ENCODE measurements around the gene MYLK2. TPM values are rescaled to one million over a fixed set of nuclear protein-coding genes. Genes with fewer than 3 reads are reported as not detected.

Gene MYLK2
- total RNA-seq, 1 experiment from 2014 or later = 0.74 TPM

DNA sequence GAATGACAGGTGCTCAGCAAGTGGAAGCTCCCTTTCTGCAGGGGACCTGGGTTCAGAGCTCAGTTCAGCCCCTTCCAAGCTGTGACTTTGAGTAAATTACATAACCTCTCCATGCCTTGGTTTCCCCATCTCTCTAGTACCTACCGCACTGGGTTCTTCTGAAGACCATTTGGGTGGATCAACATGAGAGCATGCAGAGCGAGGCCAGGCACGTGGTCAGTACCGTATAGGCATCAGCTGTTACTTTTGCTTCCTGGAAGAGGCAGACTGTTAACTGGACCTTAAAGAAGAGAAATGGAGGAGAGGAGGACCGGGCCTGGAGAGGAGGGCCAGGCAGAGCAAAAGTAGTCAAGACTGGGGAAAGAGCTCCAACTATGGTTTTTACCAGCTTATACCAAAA lies 1.7 kb upstream of the MYLK2 start:
- Histone ChIP-seq H2BK12ac (ENCODE audit: insufficient read length, low read depth, low read length) (no peak overlapping the region), H4K91ac (ENCODE audit: insufficient read length, low read depth, low read length) (no peak overlapping the region), H3T11ph (ENCODE audit: low read length) (no peak overlapping the region), H3K79me2 (ENCODE audit: insufficient read depth, low read length) (no peaks in the 10 kb centered on the region), H3K23ac (ENCODE audit: insufficient read length, low read depth, low read length) (no peak overlapping the region), H3K4me2 (ENCODE audit: insufficient read depth, insufficient read length, low read length) (no peak overlapping the region), H2AK5ac (ENCODE audit: insufficient read length, low read length) (no peak overlapping the region), H2BK20ac (ENCODE audit: low read depth, low read length, poor library complexity, severe bottlenecking) (no peak overlapping the region), H3K9me3 (ENCODE audit: control insufficient read depth, low read depth, low read length) (no peaks in the 10 kb centered on the region), H2AFZ (ENCODE audit: low read length) (no peak overlapping the region), H2BK15ac (ENCODE audit: low read depth, low read length) (no peak overlapping the region), H3K4ac (ENCODE audit: low read depth, low read length) (no peak overlapping the region), H2BK5ac (ENCODE audit: insufficient read length, low read length) (no peak overlapping the region), H3K14ac (ENCODE audit: insufficient read depth, low read length) (no peak overlapping the region), H4K20me1 (ENCODE audit: control insufficient read depth, insufficient read depth, insufficient read length) (no peaks in the 10 kb centered on the region), H4K5ac (ENCODE audit: insufficient read length, low read depth, low read length) (no peak overlapping the region), H3K79me1 (ENCODE audit: insufficient read depth, low read depth, low read length, poor library complexity, severe bottlenecking) (no peaks in the 10 kb centered on the region), H3K27me3 (ENCODE audit: insufficient read depth, low read length) (no peaks in the 10 kb centered on the region), H3K18ac (ENCODE audit: insufficient read length, low read depth, low read length) (no peak overlapping the region), H3K23me2 (ENCODE audit: insufficient read length, low read depth, low read length, poor library complexity, severe bottlenecking) (no peaks in the 10 kb centered on the region), H4K8ac (replicated peaks; ENCODE audit: insufficient read length, low read depth, low read length) (no peak overlapping the region), H2BK120ac (ENCODE audit: low read depth, low read length, poor library complexity, severe bottlenecking) (no peak overlapping the region), H3K56ac (ENCODE audit: insufficient read length, low read depth, low read length) (no peak overlapping the region), H3K9ac (ENCODE audit: extremely low read depth, insufficient read length, low read length) (no peak overlapping the region), H3K4me1 (ENCODE audit: insufficient read depth, low read length) (no peaks in the 10 kb centered on the region), H3K27ac (ENCODE audit: insufficient read length, low read depth, low read length) (no peak overlapping the region)
- no peak overlapping the region for H3K4me3 Mint-ChIP-seq
- no peak overlapping the region for H3K27ac Mint-ChIP-seq
- WGBS (ENCODE audit: extremely low coverage, insufficient read length, low lambda C conversion rate) = no CpG with 5 or more reads among the region's 5 CpGs
- TF ChIP-seq, protein P1, sequence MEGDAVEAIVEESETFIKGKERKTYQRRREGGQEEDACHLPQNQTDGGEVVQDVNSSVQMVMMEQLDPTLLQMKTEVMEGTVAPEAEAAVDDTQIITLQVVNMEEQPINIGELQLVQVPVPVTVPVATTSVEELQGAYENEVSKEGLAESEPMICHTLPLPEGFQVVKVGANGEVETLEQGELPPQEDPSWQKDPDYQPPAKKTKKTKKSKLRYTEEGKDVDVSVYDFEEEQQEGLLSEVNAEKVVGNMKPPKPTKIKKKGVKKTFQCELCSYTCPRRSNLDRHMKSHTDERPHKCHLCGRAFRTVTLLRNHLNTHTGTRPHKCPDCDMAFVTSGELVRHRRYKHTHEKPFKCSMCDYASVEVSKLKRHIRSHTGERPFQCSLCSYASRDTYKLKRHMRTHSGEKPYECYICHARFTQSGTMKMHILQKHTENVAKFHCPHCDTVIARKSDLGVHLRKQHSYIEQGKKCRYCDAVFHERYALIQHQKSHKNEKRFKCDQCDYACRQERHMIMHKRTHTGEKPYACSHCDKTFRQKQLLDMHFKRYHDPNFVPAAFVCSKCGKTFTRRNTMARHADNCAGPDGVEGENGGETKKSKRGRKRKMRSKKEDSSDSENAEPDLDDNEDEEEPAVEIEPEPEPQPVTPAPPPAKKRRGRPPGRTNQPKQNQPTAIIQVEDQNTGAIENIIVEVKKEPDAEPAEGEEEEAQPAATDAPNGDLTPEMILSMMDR (conservative IDR thresholded peaks at IDR 0.05) = no peak
- H3K9me3 Mint-ChIP-seq = no peaks in the 10 kb centered on the region
- peaks cover 5% of the 10 kb centered on the region for H3K27me3 Mint-ChIP-seq (ENCODE audit: low read depth)
- peaks cover 11 to 32% of the 10 kb centered on the region in 2 experiments for H3K4me1 Mint-ChIP-seq
- no peaks in the 10 kb centered on the region for H3K36me3 Mint-ChIP-seq (ENCODE audit: insufficient read depth in 1 of 3, low read depth in 3 of 3)
- no peak for DNase-seq

Data from H9 (cell line).